RWPE1 (cell line): Measurements from ENCODE around the gene CCRL2.

Source experiments
- CTCF ChIA-PET: fragments of 350-600 bp; sonication (Branson Sonifier 250); formaldehyde crosslinking; extraction: SDS; loops from one replicate; lab custom pipeline; 2021; lab: Yijun Ruan, JAX
- POLR2A ChIA-PET: fragments of 400-600 bp; formaldehyde crosslinking; extraction: SDS; loops from one replicate; lab custom pipeline; 2020; ENCODE audit warnings: antibody characterized with exemption; ENCODE audit not compliant: low non-redundant PET; lab: Yijun Ruan, JAX
- DNase-seq: peaks from one replicate; pipeline ENCODE4 v3.0.0; 2012; ENCODE audit warnings: low spot score
- H3K27ac ChIP-seq: fragments of 450-650 bp; 2 replicates; pipeline ENCODE4 v1.5.1; 2017
- CTCF ChIP-seq: fragments of 450-650 bp; conservative IDR thresholded peaks from 2 replicates; pipeline ENCODE4 v1.5.1; 2017; ENCODE audit warnings: low read depth, mild to moderate bottlenecking

The CCRL2 gene

GRCh38 chr3:46370839-46371518, 36.1 kb upstream of the CCRL2 start, which contains the start of gene CCR5:
TSS of gene CCR5 (plus strand) at chr3:46370946. CDS start at chr3:46372903, 1,957 bp downstream.
- DNase-seq: no peak
- CTCF ChIA-PET: interaction anchor here (1.6 kb wide), 1 partner anchor 432 kb away, joined by 5 read pairs; no protein-coding TSS in a partner anchor
- POLR2A ChIA-PET: no interaction called here
- TF ChIP-seq CTCF: no peak
- H3K27ac ChIP-seq: no peak within 1 kb of the TSS

GRCh38 chr3:46371519-46372340, 35.3 kb upstream of the CCRL2 start:
- no peak for TF ChIP-seq CTCF
- POLR2A ChIA-PET: no interaction called here
- H3K27ac ChIP-seq: no peak overlapping the region
- CTCF ChIA-PET: interaction anchor here (0.6 to 1.6 kb wide), 3 partner anchors 28 to 433 kb away, joined by 3 to 5 read pairs (median 3); no protein-coding TSS in a partner anchor
- no peak for DNase-seq

GRCh38 chr3:46372492-46373359, 34.3 kb upstream of the CCRL2 start:
- ChIA-PET CTCF (interaction anchor here (0.6 to 1.1 kb wide), 3 partner anchors 27 to 1146 kb away, joined by 3 read pairs; no protein-coding TSS in a partner anchor), POLR2A (no interaction called here)
- no peak overlapping the region for H3K27ac ChIP-seq
- peak; percentile 8 for DNase-seq
- peak; percentile 41 for TF ChIP-seq CTCF

- DNase-seq: no peak
- ChIA-PET CTCF (no interaction called here), POLR2A (no interaction called here)
- no peak for TF ChIP-seq CTCF
- no peak overlapping the region for H3K27ac ChIP-seq
Observed at GRCh38 chr3:46374755-46375154, 32.3 kb upstream of the CCRL2 start.

GRCh38 chr3:46375218-46375617, 31.8 kb upstream of the CCRL2 start:
- no peak for DNase-seq
- POLR2A ChIA-PET: no interaction called here
- no peak overlapping the region for H3K27ac ChIP-seq
- CTCF ChIA-PET: no interaction called here
- TF ChIP-seq CTCF: no peak

GRCh38 chr3:46375814-46376213, 31.2 kb upstream of the CCRL2 start:
- no peak for DNase-seq
- ChIA-PET POLR2A (no interaction called here), CTCF (no interaction called here)
- TF ChIP-seq CTCF: no peak
- H3K27ac ChIP-seq: no peak overlapping the region
